GM20000 (cell line): Measurements from ENCODE around the gene ECE1.

Experiments
- DNase-seq: peaks from one replicate; pipeline ENCODE4 v3.0.0; 2012; ENCODE audit warnings: low spot score
- CTCF ChIP-seq: IDR thresholded peaks from 2 replicates; pipeline ENCODE4 v1.5.1; 2012; ENCODE audit warnings: mild to moderate bottlenecking, control low read depth; ENCODE audit errors: extremely low read depth, missing control alignments

The ECE1 gene

GRCh38 chr1:21318714-21319159 is 28.5 kb upstream of the ECE1 start:
- no peak for DNase-seq
- TF ChIP-seq CTCF: no peak

GRCh38 chr1:21318057-21318713 is 27.9 kb upstream of the ECE1 start:
- no peak for DNase-seq
- TF ChIP-seq CTCF: no peak

GRCh38 chr1:21317690-21318043 is 27.4 kb upstream of the ECE1 start:
- TF ChIP-seq CTCF: no peak
- no peak for DNase-seq

- no peak for TF ChIP-seq CTCF
These were observed 26.9 kb upstream of the ECE1 start for GRCh38 chr1:21317035-21317689.

GRCh38 chr1:21314743-21315396 is 24.6 kb upstream of the ECE1 start:
- no peak for TF ChIP-seq CTCF
- DNase-seq: no peak

More at GRCh38 chr1:21317035-21317689, 26.9 kb upstream of the ECE1 start:
- no peak for DNase-seq

- no peak for TF ChIP-seq CTCF
These were observed 23.8 kb upstream of the ECE1 start for GRCh38 chr1:21313886-21314721.

More at GRCh38 chr1:21313886-21314721, 23.8 kb upstream of the ECE1 start:
- no peak for DNase-seq
